NT2/D1 (cell line): ENCODE measurements around the gene AVL9.

Experiments
- SUZ12 ChIP-seq: IDR thresholded peaks from 2 replicates; pipeline ENCODE4 v1.6.1; 2011; ENCODE audit not compliant: insufficient read length, insufficient read depth; ENCODE audit errors: extremely low read depth
- YY1 ChIP-seq: IDR thresholded peaks from 2 replicates; pipeline ENCODE4 v1.6.1; 2011; ENCODE audit not compliant: insufficient read length, insufficient read depth

DNA sequence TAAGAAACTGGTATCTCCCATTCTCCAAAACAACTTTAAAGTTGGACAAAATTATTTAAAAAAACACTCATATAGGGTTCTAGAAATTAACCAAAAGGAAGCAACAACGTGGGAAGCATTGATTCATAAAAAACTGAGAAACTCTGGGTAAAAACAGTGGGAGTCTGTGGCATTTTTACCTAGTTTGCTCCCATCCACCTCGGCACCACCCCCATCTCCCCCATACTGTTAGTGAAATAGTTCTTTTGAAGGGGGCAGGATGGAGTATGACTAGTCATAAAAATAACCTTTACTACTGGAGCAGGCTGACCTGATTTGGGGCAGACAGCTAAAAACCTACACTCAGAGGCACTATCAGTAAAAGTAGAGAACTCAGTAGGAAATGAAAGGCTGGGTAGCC, 123.2 kb downstream of the AVL9 start:
- no peak for TF ChIP-seq YY1
- no peak for TF ChIP-seq SUZ12
